ENCODE measurements around the gene CSF2. TPM values are rescaled to one million over a fixed set of nuclear protein-coding genes. Genes with fewer than 3 reads are reported as not detected.
"Not testable (repeated sequence)": the region's sequence is repeated elsewhere in the genome, so short reads cannot be mapped to it uniquely, and the experiment has no call there.

Gene CSF2
- polyA plus RNA-seq, 1 donor = not detected

GRCh38 chr5:132087176-132087575 is 13.6 kb downstream of the CSF2 start:
- no peak for DNase-seq

- no peak for DNase-seq
Observed at GRCh38 chr5:132087661-132088060, 14.1 kb downstream of the CSF2 start.

- no peak for DNase-seq
Observed at GRCh38 chr5:132089363-132089762, 15.8 kb downstream of the CSF2 start.

GRCh38 chr5:132090107-132090506 is 16.5 kb downstream of the CSF2 start:
- DNase-seq = no peak

GRCh38 chr5:132093271-132093670 is 19.7 kb downstream of the CSF2 start:
- DNase-seq = no peak

GRCh38 chr5:132094393-132095076 is 20.9 kb downstream of the CSF2 start:
- DNase-seq = no peak

- DNase-seq = no peak
Observed at GRCh38 chr5:132095077-132095410, 21.5 kb downstream of the CSF2 start.

GRCh38 chr5:132095424-132095972 is 21.9 kb downstream of the CSF2 start:
- DNase-seq = no peak

- DNase-seq = no peak
Observed at GRCh38 chr5:132096904-132097303, 23.3 kb downstream of the CSF2 start.

GRCh38 chr5:132098151-132098594 is 24.6 kb downstream of the CSF2 start:
- no peak for DNase-seq

- no peak for DNase-seq
Observed at GRCh38 chr5:132098621-132099020, 25.0 kb downstream of the CSF2 start.

GRCh38 chr5:132099076-132099748 is 25.6 kb downstream of the CSF2 start:
- DNase-seq = no peak

GRCh38 chr5:132099905-132100304 is 26.3 kb downstream of the CSF2 start:
- no peak for DNase-seq

GRCh38 chr5:132100672-132101261 is 27.2 kb downstream of the CSF2 start:
- DNase-seq = no peak

- DNase-seq = no peak
Observed at GRCh38 chr5:132101385-132101880, 27.8 kb downstream of the CSF2 start.

GRCh38 chr5:132102101-132102701 is 28.6 kb downstream of the CSF2 start:
- no peak for DNase-seq

- DNase-seq = no peak
Observed at GRCh38 chr5:132102944-132103331, 29.3 kb downstream of the CSF2 start.

GRCh38 chr5:132103332-132103951 is 29.9 kb downstream of the CSF2 start:
- no peak for DNase-seq

GRCh38 chr5:132103969-132104391 is 30.4 kb downstream of the CSF2 start:
- DNase-seq = no peak

GRCh38 chr5:132104556-132104955 is 31.0 kb downstream of the CSF2 start:
- DNase-seq = no peak

GRCh38 chr5:132105688-132106087 is 32.1 kb downstream of the CSF2 start:
- no peak for DNase-seq

- DNase-seq = not testable (repeated sequence)
Observed at GRCh38 chr5:132108495-132108894, 34.9 kb downstream of the CSF2 start.

All from left kidney (tissue), 2 donors.